OCI-LY3 (cell line): ENCODE measurements around the gene RPS10.

ENCODE experiments used
- EZH2phosphoT487 ChIP-seq: fragments of 200-600 bp; shearing (Covaris generic); IDR thresholded peaks from 2 replicates; pipeline ENCODE4 v1.6.1; 2018; ENCODE audit warnings: antibody characterized with exemption, mixed run types, low read depth
- TF ChIP-seq, protein P1 (sequence below): fragments of 200-600, 300-600 bp; sonication (generic); IDR thresholded peaks from 2 replicates; pipeline ENCODE4 v1.5.1; 2014; ENCODE audit warnings: antibody characterized with exemption, low read length, low read depth

DNA sequence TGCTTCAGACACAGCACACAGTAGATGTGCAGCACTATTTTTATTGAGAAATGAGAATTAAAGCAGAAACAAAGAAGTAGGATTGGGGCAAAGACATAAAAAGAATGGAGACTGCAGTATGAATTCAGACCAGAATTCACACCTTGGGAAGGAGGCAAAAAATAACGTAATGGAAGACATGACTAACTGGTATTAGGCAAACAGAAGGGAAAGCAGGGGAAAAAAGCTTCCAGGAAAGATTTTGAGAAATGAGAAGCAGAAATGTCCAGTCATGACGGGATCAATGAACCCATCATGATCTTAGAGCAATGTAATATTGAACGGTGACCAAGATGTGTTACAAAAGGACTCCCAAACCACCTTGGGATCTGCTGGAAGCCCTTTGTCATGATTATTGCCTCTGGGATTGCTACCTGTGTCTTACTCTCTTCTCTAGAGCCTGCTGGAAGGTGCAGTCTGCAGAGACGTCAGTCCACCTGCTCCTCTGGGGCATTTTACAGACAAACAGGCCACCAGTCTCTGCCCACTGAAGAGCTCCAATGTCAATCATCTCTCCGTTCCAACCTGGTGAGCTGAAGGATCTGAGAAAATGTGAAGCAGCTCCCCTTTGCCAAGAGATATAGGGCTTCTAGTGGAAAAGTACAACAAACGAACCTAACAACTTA, 42.1 kb downstream of the RPS10 start:
- TF ChIP-seq, protein P1, sequence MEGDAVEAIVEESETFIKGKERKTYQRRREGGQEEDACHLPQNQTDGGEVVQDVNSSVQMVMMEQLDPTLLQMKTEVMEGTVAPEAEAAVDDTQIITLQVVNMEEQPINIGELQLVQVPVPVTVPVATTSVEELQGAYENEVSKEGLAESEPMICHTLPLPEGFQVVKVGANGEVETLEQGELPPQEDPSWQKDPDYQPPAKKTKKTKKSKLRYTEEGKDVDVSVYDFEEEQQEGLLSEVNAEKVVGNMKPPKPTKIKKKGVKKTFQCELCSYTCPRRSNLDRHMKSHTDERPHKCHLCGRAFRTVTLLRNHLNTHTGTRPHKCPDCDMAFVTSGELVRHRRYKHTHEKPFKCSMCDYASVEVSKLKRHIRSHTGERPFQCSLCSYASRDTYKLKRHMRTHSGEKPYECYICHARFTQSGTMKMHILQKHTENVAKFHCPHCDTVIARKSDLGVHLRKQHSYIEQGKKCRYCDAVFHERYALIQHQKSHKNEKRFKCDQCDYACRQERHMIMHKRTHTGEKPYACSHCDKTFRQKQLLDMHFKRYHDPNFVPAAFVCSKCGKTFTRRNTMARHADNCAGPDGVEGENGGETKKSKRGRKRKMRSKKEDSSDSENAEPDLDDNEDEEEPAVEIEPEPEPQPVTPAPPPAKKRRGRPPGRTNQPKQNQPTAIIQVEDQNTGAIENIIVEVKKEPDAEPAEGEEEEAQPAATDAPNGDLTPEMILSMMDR: no peak
- no peak for TF ChIP-seq EZH2phosphoT487
